Lung (tissue), 12 donors: ENCODE data around the gene NDFIP2. TPM values are rescaled to one million over a fixed set of nuclear protein-coding genes. Genes with fewer than 3 reads are reported as not detected.

Experiments
- ATAC-seq: fragments of 200-7000 bp; cut with Tn5 transposase; one replicate; pipeline ENCODE4 v1.9.1; 2020; ENCODE audit warnings: moderate number of reproducible peaks; ENCODE audit not compliant: insufficient read depth, low FRiP score
- DNase-seq, 3 donors: peaks; one replicate each; pipeline ENCODE4 v3.0.0-alpha.2; 2013 to 2017
- H3K27ac ChIP-seq, 2 donors: one replicate each; pipeline ENCODE4 v1.5.1; 2013; ENCODE audit warnings: mild to moderate bottlenecking in 2 of 2, moderate library complexity in 2 of 2, control low read depth in 1 of 2, inconsistent platforms in 1 of 2, low read depth in 1 of 2, low read length in 1 of 2
- H3K27me3 ChIP-seq, 3 donors: one replicate each; pipeline ENCODE4 v1.5.1; 2013; ENCODE audit warnings: low read length in 2 of 3; ENCODE audit not compliant: control insufficient read depth in 3 of 3, insufficient read depth in 3 of 3
- H3K36me3 ChIP-seq, 4 donors: one replicate each; pipeline ENCODE4 v1.5.1; 2013; ENCODE audit warnings: low read length in 4 of 4, mild to moderate bottlenecking in 1 of 4, moderate library complexity in 1 of 4; ENCODE audit not compliant: control insufficient read depth in 4 of 4, insufficient read depth in 4 of 4
- H3K4me1 ChIP-seq, 5 donors: one replicate each; pipeline ENCODE4 v1.5.1; 2013; ENCODE audit warnings: low read length in 5 of 5, mild to moderate bottlenecking in 2 of 5, moderate library complexity in 1 of 5; ENCODE audit not compliant: control insufficient read depth in 5 of 5, insufficient read depth in 5 of 5
- H3K4me3 ChIP-seq: one replicate; pipeline ENCODE4 v1.5.1; 2013; ENCODE audit warnings: mild to moderate bottlenecking, control low read depth, moderate library complexity
- H3K9ac ChIP-seq, 2 donors: one replicate each; pipeline ENCODE4 v1.5.1; 2013; ENCODE audit warnings: low read length in 2 of 2, control low read depth in 1 of 2; ENCODE audit not compliant: insufficient read depth in 1 of 2
- H3K9me3 ChIP-seq, 4 donors: one replicate each; pipeline ENCODE4 v1.5.1; 2013; ENCODE audit warnings: low read length in 3 of 4, mild to moderate bottlenecking in 1 of 4, moderate library complexity in 1 of 4; ENCODE audit not compliant: control insufficient read depth in 4 of 4, insufficient read depth in 3 of 4
- WGBS, 2 donors: extraction: QIAGEN DNeasy Blood & Tissue Kit; methylation state at CpG; one replicate each; pipeline ENCODE4 v1.1.7; 2013; 5-methylcytosine and 5-hydroxymethylcytosine counted together
- polyA plus RNA-seq, 2 donors: library from polyadenylated mRNA; stranded (reverse); fragments of 200-250 nt; gene quantifications; one replicate each; pipeline ENCODE4 v1.2.1, GENCODE V29; 2013
- total RNA-seq, 2 donors: library from RNA; depleted of rRNA in 1 of 2; stranded (reverse); fragments of >200 nt in 1 of 2; gene quantifications; one replicate each; pipeline ENCODE4 v1.2.1, GENCODE V29; 2014 to 2021
- TF ChIP-seq, protein P1 (sequence below): IDR thresholded peaks from 2 replicates; pipeline ENCODE4 v1.5.1; 2012; ENCODE audit warnings: mild to moderate bottlenecking; ENCODE audit errors: control extremely low read depth, extremely low read depth
- donor health status: control.
- donor health status: control.
- donor health status: Bipolar disorder and iron deficiency.
- donor health status: healthy.
- donor health status: DM: yes; HTN: yes; CAD: no.

NDFIP2 gene
- total and polyA plus RNA-seq, 4 donors: 14.0 to 38.4 (median 23.2) TPM

DNA sequence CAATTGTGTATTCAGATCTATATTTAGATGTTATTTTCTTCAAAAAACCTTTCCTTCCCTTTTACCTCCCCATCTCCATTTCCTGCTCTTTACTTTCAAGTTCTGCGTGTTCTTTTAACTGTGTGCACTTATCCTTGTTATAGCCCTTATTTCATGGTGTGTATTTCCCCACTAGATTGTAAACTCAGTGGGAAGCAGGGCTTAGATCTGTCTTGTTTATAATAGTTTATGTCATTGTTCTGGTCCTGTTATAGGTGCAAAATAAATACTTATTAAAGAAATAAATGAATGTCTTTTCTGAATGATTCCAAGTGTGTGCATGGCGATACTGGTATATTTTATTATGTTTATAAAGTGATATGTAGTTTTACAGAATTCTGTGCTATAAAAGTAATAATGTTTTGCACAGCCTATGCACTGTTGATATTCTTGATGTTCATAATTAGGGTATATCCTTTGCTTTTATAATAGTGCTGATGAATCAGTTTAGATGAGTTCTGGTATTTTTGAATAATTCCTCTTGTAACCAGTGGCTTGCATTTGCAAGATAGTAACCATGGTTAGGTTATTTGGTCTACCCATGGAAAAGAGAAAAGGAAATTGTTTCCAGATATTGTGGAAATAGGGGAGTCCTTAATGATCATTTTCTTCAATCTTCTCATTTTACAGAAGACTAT lies 12.1 kb downstream of the NDFIP2 start:
- Histone ChIP-seq H3K4me1 (peaks cover 0 to 21% (median 5%) of the 10 kb centered on the region in 5 donors), H3K9me3 (peaks cover 0 to 2% (median 0%) of the 10 kb centered on the region in 4 donors), H3K27me3 (no peaks in the 10 kb centered on the region), H3K36me3 (no peaks in the 10 kb centered on the region), H3K4me3 (no peak overlapping the region), H3K9ac (no peak overlapping the region), H3K27ac (no peak overlapping the region)
- WGBS, 2 donors: 65 to 69% methylated on average over 2 of the region's 2 CpGs
- DNase-seq (no peak), ATAC-seq (no peak)
- TF ChIP-seq, protein P1, sequence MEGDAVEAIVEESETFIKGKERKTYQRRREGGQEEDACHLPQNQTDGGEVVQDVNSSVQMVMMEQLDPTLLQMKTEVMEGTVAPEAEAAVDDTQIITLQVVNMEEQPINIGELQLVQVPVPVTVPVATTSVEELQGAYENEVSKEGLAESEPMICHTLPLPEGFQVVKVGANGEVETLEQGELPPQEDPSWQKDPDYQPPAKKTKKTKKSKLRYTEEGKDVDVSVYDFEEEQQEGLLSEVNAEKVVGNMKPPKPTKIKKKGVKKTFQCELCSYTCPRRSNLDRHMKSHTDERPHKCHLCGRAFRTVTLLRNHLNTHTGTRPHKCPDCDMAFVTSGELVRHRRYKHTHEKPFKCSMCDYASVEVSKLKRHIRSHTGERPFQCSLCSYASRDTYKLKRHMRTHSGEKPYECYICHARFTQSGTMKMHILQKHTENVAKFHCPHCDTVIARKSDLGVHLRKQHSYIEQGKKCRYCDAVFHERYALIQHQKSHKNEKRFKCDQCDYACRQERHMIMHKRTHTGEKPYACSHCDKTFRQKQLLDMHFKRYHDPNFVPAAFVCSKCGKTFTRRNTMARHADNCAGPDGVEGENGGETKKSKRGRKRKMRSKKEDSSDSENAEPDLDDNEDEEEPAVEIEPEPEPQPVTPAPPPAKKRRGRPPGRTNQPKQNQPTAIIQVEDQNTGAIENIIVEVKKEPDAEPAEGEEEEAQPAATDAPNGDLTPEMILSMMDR: no peak

DNA sequence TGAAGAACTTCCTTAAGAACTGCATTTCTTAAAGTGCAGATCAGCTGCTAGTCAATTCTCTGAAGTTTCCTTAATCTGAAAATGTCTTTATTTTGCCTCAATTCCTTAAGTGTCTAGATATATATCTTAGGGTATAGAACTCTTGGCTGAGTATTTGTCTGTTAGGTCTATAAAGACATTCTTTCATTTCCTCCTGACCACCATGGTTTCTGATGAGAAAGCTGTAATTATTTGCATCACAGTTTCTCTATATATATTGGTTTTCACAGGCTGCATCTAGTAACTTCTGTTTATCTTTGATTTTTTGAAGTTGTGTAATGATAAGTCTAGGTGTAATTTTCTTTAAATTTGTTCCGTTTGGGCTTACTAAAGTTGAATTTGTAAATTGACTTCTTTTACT lies 15.2 kb downstream of the NDFIP2 start:
- ATAC-seq: no peak
- Histone ChIP-seq H3K9ac (no peak overlapping the region), H3K4me1 (peaks cover 0 to 14% (median 4%) of the 10 kb centered on the region in 5 donors), H3K27me3 (no peaks in the 10 kb centered on the region), H3K9me3 (peaks cover 0 to 6% (median 0%) of the 10 kb centered on the region in 4 donors), H3K27ac (no peak overlapping the region), H3K36me3 (no peaks in the 10 kb centered on the region), H3K4me3 (no peak overlapping the region)
- DNase-seq: no peak
- 86% methylated on average over 1 of the region's 1 CpG for WGBS, 2 donors
- TF ChIP-seq, protein P1: no peak

DNA sequence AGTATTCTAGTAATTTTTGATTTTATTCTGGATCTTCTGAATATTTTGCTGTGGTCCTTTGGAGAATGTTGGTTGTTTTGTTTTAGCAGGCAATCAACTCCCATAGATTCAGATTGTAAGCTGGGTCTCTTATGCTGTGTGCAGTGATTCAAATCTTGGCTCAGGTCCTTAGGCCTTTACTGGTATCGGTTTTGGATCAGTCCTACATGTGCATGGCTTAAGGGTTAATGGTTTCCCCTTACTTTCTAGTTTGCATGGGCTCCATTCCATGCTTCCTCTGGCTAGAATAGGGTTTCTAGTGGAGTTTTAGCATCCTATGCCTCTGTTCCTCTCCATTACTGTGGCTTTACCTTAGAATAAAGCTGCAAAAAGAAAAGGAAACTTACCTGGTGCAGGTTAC lies 16.1 kb downstream of the NDFIP2 start:
- ATAC-seq (no peak), DNase-seq (no peak)
- TF ChIP-seq, protein P1: no peak
- H3K4me3 ChIP-seq: no peak overlapping the region
- H3K4me1 ChIP-seq: peaks cover 0 to 14% (median 2%) of the 10 kb centered on the region in 5 donors
- WGBS, 2 donors: 92 to 100% methylated on average over 1 of the region's 1 CpG
- no peak overlapping the region for H3K9ac ChIP-seq
- H3K9me3 ChIP-seq: peaks cover 0 to 6% (median 0%) of the 10 kb centered on the region in 4 donors
- no peak overlapping the region for H3K27ac ChIP-seq
- no peaks in the 10 kb centered on the region for H3K36me3 ChIP-seq
- no peaks in the 10 kb centered on the region for H3K27me3 ChIP-seq
